Sigmoid colon (tissue), 4 donors: Measurements from ENCODE around the gene CCDC187.

Source experiments
- POLR2AphosphoS5 ChIP-seq, 4 donors: sonication (generic); formaldehyde crosslinking; IDR thresholded peaks; one replicate each; pipeline ENCODE4 v1.6.1; 2017; ENCODE audit warnings: antibody characterized with exemption in 4 of 4
- TF ChIP-seq, protein P1 (sequence below), 4 experiments: fragments of 450-650 bp in 3 of 4; fragments of 200-600 bp in 1 of 4; IDR thresholded peaks; one replicate each; pipeline ENCODE4 v1.5.1; 2016 to 2019; ENCODE audit warnings: antibody characterized with exemption in 4 of 4, mild to moderate bottlenecking in 3 of 4, moderate library complexity in 2 of 4

DNA sequence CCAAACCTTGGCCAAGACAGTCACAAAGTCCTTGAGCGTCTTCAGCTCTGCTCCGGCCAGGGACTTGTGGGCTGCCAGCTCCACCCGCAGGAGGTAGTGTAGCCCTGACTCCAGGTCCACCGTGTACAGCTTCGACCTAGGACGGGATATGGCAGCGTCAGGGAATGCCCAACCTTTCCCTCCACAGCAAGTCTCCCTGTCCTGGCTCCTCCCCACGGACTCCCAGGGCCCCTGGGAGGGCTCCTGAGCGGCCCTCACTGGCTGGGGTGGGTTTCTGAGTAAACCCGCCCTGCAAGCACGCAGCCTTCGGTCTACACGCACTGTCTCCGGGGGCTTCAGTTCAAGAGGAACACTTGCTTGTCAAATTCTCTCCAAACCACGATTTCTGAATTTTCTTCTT, 85.2 kb downstream of the CCDC187 start:
- TF ChIP-seq POLR2AphosphoS5 (IDR thresholded peaks at IDR 0.05) = no peak
- TF ChIP-seq, protein P1, sequence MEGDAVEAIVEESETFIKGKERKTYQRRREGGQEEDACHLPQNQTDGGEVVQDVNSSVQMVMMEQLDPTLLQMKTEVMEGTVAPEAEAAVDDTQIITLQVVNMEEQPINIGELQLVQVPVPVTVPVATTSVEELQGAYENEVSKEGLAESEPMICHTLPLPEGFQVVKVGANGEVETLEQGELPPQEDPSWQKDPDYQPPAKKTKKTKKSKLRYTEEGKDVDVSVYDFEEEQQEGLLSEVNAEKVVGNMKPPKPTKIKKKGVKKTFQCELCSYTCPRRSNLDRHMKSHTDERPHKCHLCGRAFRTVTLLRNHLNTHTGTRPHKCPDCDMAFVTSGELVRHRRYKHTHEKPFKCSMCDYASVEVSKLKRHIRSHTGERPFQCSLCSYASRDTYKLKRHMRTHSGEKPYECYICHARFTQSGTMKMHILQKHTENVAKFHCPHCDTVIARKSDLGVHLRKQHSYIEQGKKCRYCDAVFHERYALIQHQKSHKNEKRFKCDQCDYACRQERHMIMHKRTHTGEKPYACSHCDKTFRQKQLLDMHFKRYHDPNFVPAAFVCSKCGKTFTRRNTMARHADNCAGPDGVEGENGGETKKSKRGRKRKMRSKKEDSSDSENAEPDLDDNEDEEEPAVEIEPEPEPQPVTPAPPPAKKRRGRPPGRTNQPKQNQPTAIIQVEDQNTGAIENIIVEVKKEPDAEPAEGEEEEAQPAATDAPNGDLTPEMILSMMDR (IDR thresholded peaks at IDR 0.05) = no peak
